ENCODE data around the gene SETD4.

Gene SETD4

DNA sequence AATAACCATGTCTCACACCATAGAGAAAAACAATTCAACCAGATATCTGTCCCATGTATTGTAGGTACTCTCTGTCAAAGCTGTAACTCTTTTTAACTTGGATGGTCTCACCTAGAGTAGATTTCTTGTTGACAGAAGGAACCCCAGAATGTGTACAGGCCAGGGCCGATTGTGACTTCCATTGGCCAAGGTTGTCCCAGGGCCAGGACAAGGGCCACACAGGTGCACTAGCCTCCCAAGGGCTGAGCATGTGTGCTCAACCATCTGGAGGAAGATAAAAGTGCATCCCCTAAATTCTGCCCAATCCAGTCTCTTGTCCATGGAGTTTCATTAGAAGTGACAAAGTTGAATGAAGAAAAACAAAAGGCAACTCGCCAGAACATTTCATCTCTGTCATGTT, 51.8 kb downstream of the SETD4 start:
- DNase-seq (ENCODE audit: low read depth in 2 of 2), result no peak

DNA sequence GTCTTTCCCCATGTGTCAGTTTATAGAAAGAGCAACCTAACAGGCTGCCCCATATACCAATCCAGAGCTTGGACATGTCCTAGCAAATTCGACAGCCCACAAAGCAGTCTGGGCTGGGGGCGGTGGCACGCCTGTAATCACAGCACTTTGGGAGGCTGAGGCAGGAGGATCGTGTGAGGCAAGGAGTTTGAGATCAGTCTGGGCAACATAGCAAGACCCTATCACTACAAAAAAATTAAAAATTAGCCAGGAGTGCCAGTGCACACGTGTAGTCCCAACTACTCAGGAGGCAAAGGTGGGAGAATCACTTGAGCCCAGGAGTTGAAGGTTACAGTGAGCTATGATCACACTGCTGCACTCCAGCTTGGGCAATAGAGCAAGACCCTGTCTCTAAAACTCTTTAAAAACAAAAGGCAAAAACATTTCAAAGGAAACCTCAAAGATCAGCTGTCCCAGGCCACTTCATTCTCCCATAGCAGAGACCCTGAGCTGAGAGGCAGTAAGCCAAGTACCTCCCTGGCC, 54.4 kb downstream of the SETD4 start:
- no peak for DNase-seq (ENCODE audit: low read depth in 2 of 2)

DNA sequence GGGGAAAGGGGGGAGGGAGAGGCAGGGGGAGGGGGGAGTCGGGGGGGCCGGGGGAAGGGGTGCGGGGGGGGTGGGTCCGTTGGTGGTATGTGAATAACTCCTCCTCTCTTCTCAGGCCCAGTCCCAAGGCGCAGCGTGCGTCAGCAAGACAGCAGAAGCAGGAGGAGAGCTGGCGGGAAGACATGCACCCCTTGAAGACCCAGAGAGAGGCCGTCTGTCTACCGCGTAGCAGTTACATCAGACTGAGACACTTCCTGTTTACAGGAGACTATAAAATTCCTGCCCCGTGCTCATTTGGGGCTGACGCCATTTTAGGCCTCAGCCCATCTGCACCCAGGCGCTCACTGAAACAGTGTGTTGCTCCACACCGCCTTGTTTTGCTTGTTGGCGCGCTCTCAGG, 55.3 kb downstream of the SETD4 start:
- no peak for DNase-seq (ENCODE audit: low read depth in 2 of 2)

DNA sequence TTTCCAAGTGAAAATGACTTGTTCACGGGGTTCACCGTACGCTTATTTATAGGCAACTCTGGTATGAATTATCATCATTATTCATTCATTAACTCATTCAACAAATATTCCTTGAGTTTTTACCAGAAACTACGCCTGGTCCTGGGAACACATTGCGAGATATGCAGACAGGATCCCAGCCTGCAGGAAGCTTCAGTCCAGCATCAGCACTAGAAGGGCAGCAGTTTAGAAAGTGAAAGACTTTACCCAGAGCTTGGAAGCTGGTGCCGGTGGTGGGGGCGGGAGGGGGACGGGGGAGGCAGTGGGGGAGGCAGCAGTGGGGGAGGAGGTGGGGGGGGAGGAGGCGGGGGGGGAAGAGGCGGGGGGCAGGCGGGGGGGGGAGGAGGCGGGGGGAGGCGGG, 55.9 kb downstream of the SETD4 start:
- no peak for DNase-seq (ENCODE audit: low read depth in 2 of 2)

DNA sequence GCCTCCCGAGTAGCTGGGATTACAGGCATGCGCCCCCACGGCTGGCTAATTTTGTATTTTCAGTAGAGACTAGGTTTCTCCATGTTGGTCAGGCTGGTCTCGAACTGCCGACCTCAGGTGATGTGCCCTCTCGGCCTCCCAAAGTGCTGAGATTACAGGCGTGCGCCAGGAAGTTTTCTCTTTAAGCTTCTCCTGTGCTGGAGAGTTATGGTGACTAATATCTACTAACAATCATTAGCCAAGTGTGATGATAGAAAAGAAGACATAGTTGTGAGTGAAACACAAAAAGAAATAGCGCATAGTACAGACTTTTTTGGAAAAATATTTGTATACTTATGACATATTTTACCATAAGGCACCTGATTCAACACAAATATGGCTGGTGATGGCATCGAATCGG, 56.5 kb downstream of the SETD4 start:
- no peak for DNase-seq (ENCODE audit: low read depth in 2 of 2)

DNA sequence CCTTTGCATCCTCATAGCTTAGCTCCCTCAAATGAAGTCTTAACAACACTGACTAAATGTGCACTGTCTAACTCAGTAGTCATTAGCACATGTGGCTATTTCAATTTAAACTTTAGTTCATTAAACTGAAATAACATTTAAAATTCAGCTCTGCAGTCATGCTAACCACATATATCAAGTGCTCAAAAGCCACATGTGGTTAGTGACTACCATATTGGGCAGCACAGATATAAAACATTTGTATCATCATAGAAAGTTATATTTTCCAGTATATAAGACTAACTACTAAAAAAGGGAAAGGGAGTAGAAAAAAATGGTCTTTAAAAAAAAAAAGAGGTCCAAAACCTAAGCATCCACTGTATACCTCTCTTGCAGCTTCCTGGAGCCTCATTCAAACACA, 64.1 kb downstream of the SETD4 start:
- no peak for DNase-seq (ENCODE audit: low read depth in 2 of 2)

DNA sequence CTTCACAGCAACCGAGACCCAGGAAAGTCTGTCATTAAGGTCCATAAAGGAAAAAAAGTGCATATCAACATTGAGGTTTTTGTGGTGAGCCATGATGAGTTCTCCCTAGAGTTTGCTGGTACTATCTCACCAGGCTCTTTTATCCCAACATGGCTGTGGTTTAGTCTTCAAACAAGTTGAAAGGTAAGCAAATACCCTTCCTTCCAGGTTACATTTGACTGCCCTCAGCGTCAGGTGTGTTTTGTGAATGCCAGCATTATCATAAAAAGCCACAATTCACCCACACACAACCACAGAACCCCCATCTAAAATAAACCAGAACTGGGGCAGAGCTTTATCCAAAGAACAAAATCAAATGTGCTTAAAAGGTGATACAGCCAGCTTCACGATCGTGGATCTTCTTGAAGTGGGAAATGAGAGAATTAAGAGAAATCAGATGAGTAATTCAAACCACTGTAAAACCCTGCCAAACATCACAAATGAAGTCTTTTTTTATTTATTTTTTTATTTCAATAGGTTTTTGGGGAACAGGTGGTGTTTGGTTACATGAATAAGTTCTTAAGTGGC, 64.7 kb downstream of the SETD4 start:
- DNase-seq (ENCODE audit: low read depth in 2 of 2), result no peak

DNA sequence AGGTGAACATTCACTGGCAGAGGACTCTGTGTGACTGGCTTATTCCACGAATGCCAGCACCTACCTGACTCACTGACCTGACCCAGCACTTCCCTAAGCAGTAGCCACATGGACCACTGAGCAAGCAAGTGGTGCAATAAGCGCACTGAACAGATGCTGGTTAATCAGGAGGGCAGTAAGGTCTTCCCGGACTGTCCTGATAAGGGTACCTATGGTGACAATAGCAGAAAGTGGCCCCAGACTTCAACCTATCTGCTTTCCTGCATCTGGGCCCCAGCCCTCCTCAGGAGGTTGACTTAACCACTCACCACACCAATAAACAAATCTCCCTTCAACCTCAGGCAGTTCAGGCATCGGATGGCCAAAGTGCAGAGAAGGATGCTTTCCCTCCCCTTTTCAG, 65.7 kb downstream of the SETD4 start:
- no peak for DNase-seq (ENCODE audit: low read depth in 2 of 2)

DNA sequence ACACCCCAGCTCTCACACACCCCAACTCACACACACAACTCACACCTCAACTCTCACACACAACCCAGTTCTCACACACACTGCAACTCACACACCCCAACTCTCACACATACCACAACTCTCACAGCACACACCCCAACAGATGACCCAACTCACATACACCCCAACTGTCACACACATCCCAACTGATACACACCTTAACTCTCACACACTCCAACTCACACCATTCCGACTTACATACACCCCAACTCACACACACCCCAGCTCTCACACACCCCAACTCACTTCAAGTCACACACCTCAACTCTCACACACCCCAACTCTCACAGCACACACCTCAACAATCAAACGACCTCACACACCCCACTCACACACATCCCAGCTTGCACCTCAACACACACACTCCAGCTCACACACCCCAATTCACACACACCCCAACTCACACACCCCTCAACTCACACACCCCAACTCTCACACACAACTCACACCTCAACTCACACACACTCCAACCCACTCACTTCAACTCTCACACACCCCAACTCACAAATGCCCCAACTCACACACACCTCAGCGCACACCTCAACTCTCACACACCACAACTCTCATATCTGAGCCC, 66.3 kb downstream of the SETD4 start:
- no peak for DNase-seq (ENCODE audit: low read depth in 2 of 2)

DNA sequence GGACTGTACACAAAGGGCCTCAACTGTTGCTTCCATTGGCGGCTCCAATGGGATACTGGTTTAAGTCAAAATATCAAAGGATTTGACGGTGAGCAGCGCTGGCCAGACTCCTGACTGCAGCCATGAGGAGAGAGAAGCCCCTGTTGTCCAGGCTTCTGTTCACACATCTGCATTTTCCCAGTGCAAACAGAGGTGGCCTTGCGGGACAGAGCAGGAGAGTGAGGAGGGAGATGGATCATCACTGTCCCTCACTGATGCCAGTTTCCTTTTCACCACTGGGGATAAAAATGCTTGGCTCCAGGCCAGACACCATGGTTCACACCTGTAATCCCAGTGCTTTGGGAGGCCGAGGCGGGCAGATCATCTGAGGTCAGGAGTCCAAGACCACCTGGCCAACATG, 69.2 kb downstream of the SETD4 start:
- no peak for DNase-seq (ENCODE audit: low read depth in 2 of 2)

DNA sequence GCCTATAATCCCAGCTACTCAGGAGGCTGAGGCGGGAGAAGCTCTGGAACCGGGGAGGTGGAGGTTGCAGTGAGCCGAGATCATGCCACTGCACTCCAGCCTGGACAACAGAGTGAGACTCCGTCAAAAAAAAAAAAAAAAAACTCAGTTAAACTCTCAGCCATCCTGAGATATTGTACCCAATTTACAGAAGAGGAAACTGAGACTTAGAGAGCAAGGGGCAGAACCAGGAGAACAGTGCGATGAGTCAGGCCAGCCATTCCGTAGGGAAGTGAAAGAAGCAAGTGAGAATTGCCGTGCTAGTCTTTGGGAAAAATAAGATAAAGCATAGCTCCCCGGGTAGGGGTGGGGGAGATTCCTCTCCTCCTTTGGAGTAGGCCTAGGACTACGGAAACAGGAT, 69.7 kb downstream of the SETD4 start:
- DNase-seq (ENCODE audit: low read depth in 2 of 2), result no peak

DNA sequence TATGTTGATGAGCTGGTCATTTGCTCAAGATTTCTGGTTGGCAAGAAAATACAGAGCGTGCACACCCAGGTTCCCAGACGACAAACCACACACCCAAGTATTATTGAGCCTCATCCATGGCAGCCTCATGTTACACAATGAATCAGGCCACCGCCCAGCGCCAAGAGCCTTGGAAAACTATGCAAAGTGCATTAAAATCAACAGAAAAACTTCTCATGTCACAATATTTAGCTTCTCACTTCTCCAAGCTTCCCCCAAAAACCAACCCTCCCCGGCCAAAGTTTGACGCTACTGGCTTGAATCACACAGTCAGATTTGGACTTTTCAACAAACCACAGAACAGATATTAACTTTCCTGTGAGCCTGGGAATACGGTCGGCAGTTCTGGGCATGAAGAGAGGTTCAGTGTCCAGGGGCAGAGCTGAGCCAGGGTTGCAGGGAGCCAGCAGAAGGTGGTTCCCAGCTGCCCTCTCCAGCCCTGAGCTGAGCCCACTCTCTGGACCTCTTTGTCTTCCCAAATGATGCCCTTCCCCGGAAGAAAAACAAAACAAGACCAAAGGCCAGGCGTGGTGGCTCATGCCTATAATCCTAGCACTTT, 71.1 kb downstream of the SETD4 start:
- DNase-seq (ENCODE audit: low read depth in 2 of 2), result no peak

DNA sequence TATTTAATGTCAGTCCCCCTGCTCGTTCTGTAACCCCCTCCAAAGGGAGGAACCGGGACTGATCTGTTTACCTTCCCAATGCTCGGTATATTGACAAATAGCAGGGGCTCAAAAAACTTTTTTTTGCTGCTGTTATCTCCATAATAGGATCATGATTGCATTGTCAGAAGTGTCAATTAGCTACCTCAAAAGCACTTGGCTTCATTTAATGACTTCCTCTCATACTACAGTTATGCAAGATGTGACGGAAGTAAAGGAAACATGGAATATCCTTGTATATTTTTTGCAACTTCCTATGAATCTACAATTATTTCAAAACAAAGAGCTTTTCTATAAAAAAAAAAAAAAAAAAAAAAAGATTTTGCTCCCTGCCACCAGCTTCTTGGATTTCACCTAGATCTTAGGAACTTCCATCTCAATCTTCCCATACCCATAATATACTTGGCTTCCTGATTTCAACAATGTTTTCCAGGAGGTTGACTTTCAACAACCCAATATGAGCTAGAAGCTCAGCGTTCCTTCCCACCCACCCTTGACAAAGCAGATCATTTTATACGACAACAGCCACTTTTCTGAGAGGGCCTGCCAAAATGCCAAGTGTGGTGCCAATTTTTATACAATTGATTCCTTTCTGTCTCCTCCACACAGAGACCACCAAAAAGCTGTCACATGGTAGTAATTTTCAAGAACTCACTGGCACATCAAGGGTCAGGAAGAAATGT, 71.7 kb downstream of the SETD4 start:
- no peak for DNase-seq (ENCODE audit: low read depth in 2 of 2)

DNA sequence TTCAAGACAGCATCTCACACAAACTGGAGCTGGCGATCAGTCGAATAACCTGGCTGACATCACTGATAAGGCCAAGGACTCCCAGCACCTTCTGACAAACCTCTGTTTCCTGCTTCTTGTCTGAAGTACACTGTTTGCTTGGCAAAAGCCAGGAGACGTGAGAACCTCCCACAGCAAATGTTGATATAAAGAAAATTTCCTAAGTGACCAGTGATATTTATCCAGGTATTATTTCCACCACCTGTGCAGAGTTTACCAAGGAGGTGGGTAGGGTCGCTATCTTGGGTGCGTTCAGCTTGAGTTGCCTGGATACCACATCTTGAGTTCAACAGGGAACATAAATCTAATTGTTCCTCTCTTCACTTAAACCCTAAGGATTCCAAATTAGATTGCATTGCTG, 72.9 kb downstream of the SETD4 start:
- no peak for DNase-seq (ENCODE audit: low read depth in 2 of 2)

DNA sequence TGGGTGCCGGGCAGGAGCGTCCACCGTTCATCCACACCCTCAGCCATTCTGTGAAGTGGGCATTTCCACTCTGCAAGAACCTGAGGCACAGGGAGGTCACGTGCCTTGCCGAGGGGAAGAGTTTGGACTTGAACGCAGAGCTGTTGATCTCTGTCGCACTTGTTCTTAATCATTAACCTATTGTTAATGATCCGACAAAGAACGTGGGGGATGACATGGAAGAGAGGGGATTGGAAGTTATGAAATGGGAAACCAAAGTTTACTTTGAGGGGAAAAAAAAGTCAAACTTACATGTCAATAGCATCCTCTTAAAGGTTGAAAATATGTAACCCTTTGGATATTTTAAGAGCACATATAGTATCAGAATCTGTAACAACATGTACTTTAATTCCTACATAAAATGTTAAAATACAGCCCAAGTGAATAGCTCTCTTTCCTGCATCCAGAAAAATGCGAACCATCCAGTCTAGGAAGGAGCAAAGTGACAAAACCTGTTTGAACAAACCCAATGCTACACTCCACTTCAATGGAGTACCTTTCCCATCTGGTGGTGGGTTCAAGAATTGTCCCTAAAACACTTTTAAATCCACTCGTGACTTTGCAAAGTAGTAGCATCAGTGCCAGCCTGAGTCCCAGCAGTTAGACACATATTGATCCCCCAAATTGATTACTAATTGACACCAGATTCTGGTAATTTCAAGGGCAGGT, 75.5 kb downstream of the SETD4 start:
- DNase-seq (ENCODE audit: low read depth in 2 of 2), result no peak

All from activated CD4-positive, alpha-beta T cell treated with anti-CD3 and anti-CD28 coated beads for 24 hours (primary cell).